OCI-LY7 (cell line): ENCODE data around the gene VEGFC.

ENCODE experiments used
- CTCF ChIP-seq: fragments of 200-600 bp; sonication (generic); conservative IDR thresholded peaks from 2 replicates; pipeline ENCODE4 v1.5.1; 2014; ENCODE audit warnings: mild to moderate bottlenecking, antibody characterized with exemption, low read length, moderate library complexity, mixed read lengths
- EZH2phosphoT487 ChIP-seq: fragments of 200-600 bp; sonication (generic); IDR thresholded peaks from 2 replicates; pipeline ENCODE4 v1.6.1; 2018; ENCODE audit warnings: low read depth, borderline replicate concordance, mild to moderate bottlenecking, mixed run types, antibody characterized with exemption, low read length, moderate library complexity, mixed read lengths

- no peak for TF ChIP-seq CTCF
- TF ChIP-seq EZH2phosphoT487, result no peak
Measured at GRCh38 chr4:176839656-176840055, 46.9 kb upstream of the VEGFC start.
